AG09319 (cell line): Measurements from ENCODE around the gene NDUFS4.

Experiments used
- DNase-seq: peaks from one replicate; pipeline ENCODE4 v3.0.0-alpha.2; 2010; ENCODE audit warnings: low read depth; ENCODE audit errors: extremely low read depth
- TF ChIP-seq, protein P1 (sequence below): IDR thresholded peaks from 2 replicates; pipeline ENCODE4 v1.5.1; 2011; ENCODE audit warnings: low read depth, mild to moderate bottlenecking, inconsistent platforms, low read length, moderate library complexity

The NDUFS4 gene

DNA sequence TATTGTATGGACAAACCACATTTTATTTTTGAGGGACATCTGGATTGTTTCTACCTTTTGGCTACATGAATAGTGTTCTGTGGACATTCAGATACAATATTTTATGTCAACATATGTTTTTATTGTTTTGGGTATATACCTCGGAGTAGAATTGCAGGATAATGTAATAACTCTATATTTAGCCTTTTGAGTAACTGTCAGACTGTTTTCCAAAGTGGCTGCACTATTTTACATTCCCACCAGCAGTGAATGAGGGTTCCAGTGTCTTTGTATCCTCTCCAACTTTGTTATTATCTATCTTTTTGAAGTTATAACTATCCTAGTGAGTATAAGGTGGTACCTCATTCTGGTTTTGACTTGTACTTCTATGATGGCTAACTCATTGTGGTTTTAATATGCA is 11.0 kb downstream of the NDUFS4 start:
- TF ChIP-seq, protein P1, sequence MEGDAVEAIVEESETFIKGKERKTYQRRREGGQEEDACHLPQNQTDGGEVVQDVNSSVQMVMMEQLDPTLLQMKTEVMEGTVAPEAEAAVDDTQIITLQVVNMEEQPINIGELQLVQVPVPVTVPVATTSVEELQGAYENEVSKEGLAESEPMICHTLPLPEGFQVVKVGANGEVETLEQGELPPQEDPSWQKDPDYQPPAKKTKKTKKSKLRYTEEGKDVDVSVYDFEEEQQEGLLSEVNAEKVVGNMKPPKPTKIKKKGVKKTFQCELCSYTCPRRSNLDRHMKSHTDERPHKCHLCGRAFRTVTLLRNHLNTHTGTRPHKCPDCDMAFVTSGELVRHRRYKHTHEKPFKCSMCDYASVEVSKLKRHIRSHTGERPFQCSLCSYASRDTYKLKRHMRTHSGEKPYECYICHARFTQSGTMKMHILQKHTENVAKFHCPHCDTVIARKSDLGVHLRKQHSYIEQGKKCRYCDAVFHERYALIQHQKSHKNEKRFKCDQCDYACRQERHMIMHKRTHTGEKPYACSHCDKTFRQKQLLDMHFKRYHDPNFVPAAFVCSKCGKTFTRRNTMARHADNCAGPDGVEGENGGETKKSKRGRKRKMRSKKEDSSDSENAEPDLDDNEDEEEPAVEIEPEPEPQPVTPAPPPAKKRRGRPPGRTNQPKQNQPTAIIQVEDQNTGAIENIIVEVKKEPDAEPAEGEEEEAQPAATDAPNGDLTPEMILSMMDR, result no peak

DNA sequence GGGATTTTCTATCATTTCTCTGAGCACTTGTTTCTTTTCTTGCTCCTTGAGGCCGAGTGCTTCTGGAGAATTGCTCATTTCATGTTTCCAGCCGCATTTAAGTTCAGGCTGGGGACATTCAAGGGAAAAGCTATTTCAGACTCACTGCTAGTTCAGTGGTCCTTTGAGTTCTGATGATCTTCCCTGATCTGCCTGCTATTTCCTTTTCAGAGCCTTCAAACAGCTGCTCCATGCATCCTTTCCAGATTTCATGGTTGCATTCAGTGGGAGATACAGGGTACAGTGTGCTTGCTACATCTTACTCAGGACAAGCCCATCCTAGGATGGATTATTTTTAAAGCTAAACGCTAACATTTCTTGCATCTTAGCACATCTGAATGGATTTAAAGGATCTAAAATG is 14.7 kb downstream of the NDUFS4 start:
- DNase-seq, result no peak
- TF ChIP-seq, protein P1, result no peak

More for the DNA sequence above, 11.0 kb downstream of the NDUFS4 start:
- DNase-seq, result no peak

DNA sequence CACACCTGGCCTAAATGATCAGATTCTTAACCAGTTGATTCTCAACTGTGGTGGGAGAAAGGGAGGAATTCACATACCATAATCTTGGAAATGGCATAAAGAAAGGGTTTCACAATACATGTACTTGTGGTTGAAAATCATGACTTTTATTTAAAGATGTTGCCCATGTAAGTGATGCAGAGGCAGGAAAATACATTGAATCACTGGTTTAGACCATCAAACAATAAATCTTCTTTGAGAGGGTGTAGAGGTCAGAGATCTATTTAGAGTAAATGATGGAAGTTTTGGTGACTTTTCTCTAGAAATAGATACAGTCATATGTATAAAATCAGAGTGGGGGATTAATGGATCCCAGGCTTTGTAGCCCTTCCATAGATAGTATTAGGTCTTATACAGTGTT is 15.4 kb downstream of the NDUFS4 start:
- TF ChIP-seq, protein P1, result no peak
- no peak for DNase-seq

DNA sequence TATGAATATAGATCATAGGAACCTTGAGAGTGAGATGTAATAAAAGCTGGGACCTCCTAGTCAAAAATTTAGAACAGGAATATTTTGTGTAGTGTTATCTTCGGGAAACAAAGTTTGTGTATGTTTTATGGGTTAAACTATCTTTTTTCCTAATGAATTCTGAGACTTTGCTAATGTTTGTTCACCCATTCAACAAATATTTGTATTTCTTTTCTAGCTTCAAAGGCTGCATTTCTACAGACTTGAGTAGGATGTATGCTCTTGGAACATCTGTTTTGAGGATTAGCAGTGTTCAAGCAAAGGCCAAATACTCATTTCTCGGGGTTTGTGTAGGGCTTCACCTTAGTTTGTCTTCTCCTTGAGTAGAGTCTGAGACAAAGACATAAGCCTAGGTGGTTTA is 16.2 kb downstream of the NDUFS4 start:
- TF ChIP-seq, protein P1, result no peak
- no peak for DNase-seq

DNA sequence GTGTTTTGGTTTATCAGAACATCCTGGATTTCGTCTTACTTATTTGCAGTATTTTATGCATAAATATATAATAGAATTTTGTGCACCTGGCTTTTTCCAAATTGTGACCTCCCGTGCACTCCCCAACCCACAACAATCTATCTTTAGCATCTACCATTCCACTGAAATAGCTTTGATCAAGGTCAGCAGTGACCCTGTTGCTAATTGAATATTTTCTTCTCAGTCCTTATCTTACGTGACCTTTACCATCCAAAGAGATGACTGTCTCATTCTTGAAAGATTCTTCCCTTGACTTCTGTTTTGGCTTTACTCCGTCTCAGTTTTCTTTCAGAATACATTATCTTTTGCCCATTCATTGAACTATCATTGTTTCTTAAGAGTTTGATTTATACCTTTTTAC is 18.4 kb downstream of the NDUFS4 start:
- TF ChIP-seq, protein P1, result no peak
- DNase-seq, result no peak

DNA sequence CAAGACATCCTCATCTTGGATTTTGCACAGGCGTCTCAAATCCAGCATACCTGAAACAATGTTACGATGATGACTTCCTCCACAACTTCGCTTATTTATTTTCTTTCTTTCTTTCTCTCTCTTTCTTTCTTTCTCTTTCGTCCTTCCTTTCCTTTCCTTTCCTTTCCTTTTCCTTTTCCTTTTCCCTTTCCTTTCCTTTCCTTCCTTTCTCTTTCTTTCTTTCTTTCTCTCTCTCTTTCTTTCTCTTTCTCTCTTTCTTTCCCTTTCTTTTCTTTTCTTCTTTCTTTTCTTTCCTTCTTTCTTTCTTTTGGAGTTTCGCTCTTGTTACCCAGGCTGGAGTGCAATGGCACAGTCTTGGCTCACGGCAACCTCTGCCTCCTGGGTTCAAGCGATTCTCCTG is 20.1 kb downstream of the NDUFS4 start:
- DNase-seq, result no peak
- TF ChIP-seq, protein P1, result no peak

DNA sequence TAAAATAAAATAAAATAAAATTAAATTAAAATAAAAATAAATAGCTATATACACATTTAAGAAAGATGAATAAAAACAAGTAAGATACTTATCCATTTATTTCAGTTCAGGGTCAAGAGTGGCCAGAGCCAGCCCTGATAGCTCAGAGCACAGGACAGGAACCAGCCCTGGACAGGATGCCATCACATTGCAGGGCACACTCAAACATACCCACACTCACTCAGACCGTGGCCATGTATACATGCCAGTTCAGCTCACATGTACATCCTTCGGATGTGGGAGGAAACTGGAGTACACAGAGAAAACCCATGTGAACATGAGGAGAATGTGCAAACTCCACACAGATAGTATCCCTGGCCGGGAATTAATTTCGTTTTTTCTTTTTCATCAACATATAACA is 21.8 kb downstream of the NDUFS4 start:
- TF ChIP-seq, protein P1, result no peak
- DNase-seq, result no peak
